H9 (cell line): ENCODE results near the gene CLTCL1. TPM values are rescaled to one million over a fixed set of nuclear protein-coding genes. Genes with fewer than 3 reads are reported as not detected.
"Not testable (repeated sequence)": the region's sequence is repeated elsewhere in the genome, so short reads cannot be mapped to it uniquely, and the experiment has no call there.

Experiments
- DNase-seq: peaks from one replicate; pipeline ENCODE4 v3.0.0-alpha.2; 2017
- H2AFZ ChIP-seq: one replicate; pipeline ENCODE4 v1.6.1; 2013; ENCODE audit warnings: mild to moderate bottlenecking, low read length, control low read depth, moderate library complexity
- H2AK5ac ChIP-seq: 2 replicates; pipeline ENCODE4 v1.6.1; 2013; ENCODE audit warnings: low read length, control low read depth, mixed read lengths; ENCODE audit not compliant: insufficient read length
- H2BK120ac ChIP-seq: one replicate; pipeline ENCODE4 v1.6.1; 2013; ENCODE audit warnings: low read depth, mild to moderate bottlenecking, low read length, control low read depth, inconsistent platforms; ENCODE audit not compliant: poor library complexity, severe bottlenecking
- H2BK12ac ChIP-seq: 2 replicates; pipeline ENCODE4 v1.6.1; 2013; ENCODE audit warnings: low read length, control low read depth, mixed read lengths, low read depth; ENCODE audit not compliant: insufficient read length
- H2BK15ac ChIP-seq: 2 replicates; pipeline ENCODE4 v1.6.1; 2013; ENCODE audit warnings: low read depth, low read length, control low read depth
- H2BK20ac ChIP-seq: one replicate; pipeline ENCODE4 v1.6.1; 2013; ENCODE audit warnings: low read depth, mild to moderate bottlenecking, low read length, control low read depth, inconsistent platforms; ENCODE audit not compliant: poor library complexity, severe bottlenecking
- H2BK5ac ChIP-seq: 2 replicates; pipeline ENCODE4 v1.6.1; 2013; ENCODE audit warnings: low read length, control low read depth, mixed read lengths; ENCODE audit not compliant: insufficient read length
- H3K14ac ChIP-seq: 2 replicates; pipeline ENCODE4 v1.6.1; 2013; ENCODE audit warnings: low read length, control low read depth; ENCODE audit not compliant: insufficient read depth
- H3K18ac ChIP-seq: 2 replicates; pipeline ENCODE4 v1.6.1; 2013; ENCODE audit warnings: low read depth, mild to moderate bottlenecking, mixed read lengths, low read length, control low read depth; ENCODE audit not compliant: insufficient read length
- H3K23ac ChIP-seq: 2 replicates; pipeline ENCODE4 v1.6.1; 2013; ENCODE audit warnings: low read length, control low read depth, mixed read lengths, low read depth; ENCODE audit not compliant: insufficient read length
- H3K23me2 ChIP-seq: 2 replicates; pipeline ENCODE4 v1.6.1; 2013; ENCODE audit warnings: low read depth, mild to moderate bottlenecking, mixed read lengths, low read length, control low read depth; ENCODE audit not compliant: insufficient read length, poor library complexity, severe bottlenecking
- H3K27ac ChIP-seq: 2 replicates; pipeline ENCODE4 v1.5.1; 2013; ENCODE audit warnings: low read length, control low read depth, mixed read lengths, low read depth; ENCODE audit not compliant: insufficient read length
- H3K27me3 ChIP-seq: 2 replicates; pipeline ENCODE4 v1.6.1; 2013; ENCODE audit warnings: low read length, control low read depth, inconsistent platforms; ENCODE audit not compliant: insufficient read depth
- H3K4ac ChIP-seq: 2 replicates; pipeline ENCODE4 v1.6.1; 2013; ENCODE audit warnings: low read depth, mild to moderate bottlenecking, control low read depth, inconsistent platforms, low read length, moderate library complexity
- H3K4me1 ChIP-seq: 2 replicates; pipeline ENCODE4 v1.6.1; 2013; ENCODE audit warnings: low read length, control low read depth, inconsistent platforms; ENCODE audit not compliant: insufficient read depth
- H3K4me2 ChIP-seq: 2 replicates; pipeline ENCODE4 v1.6.1; 2013; ENCODE audit warnings: low read length, control low read depth, mixed read lengths; ENCODE audit not compliant: insufficient read length, insufficient read depth
- H3K56ac ChIP-seq: 2 replicates; pipeline ENCODE4 v1.6.1; 2013; ENCODE audit warnings: low read depth, mild to moderate bottlenecking, mixed read lengths, low read length, control low read depth; ENCODE audit not compliant: insufficient read length
- H3K79me1 ChIP-seq: 2 replicates; pipeline ENCODE4 v1.6.1; 2013; ENCODE audit warnings: low read depth, mild to moderate bottlenecking, moderate library complexity, low read length, control low read depth, inconsistent platforms; ENCODE audit not compliant: insufficient read depth, poor library complexity, severe bottlenecking
- H3K79me2 ChIP-seq: 2 replicates; pipeline ENCODE4 v1.6.1; 2013; ENCODE audit warnings: low read length, control low read depth, inconsistent platforms; ENCODE audit not compliant: insufficient read depth
- H3K9ac ChIP-seq: 2 replicates; pipeline ENCODE4 v1.6.1; 2013; ENCODE audit warnings: low read length, control low read depth, mixed read lengths; ENCODE audit not compliant: insufficient read length; ENCODE audit errors: extremely low read depth
- H3K9me3 ChIP-seq: one replicate; pipeline ENCODE4 v1.6.1; 2013; ENCODE audit warnings: low read depth, low read length, inconsistent platforms; ENCODE audit not compliant: control insufficient read depth
- H3T11ph ChIP-seq: one replicate; pipeline ENCODE4 v1.6.1; 2013; ENCODE audit warnings: mild to moderate bottlenecking, low read length, control low read depth, inconsistent platforms
- H4K20me1 ChIP-seq: one replicate; pipeline ENCODE4 v1.6.1; 2013; ENCODE audit not compliant: control insufficient read depth, insufficient read length, insufficient read depth
- H4K5ac ChIP-seq: 2 replicates; pipeline ENCODE4 v1.6.1; 2013; ENCODE audit warnings: low read depth, mild to moderate bottlenecking, mixed read lengths, low read length, control low read depth; ENCODE audit not compliant: insufficient read length
- H4K8ac ChIP-seq: replicated peaks from 2 replicates; pipeline ENCODE4 v1.6.1; 2013; ENCODE audit warnings: low read length, control low read depth, mixed read lengths, low read depth; ENCODE audit not compliant: insufficient read length
- H4K91ac ChIP-seq: 2 replicates; pipeline ENCODE4 v1.6.1; 2013; ENCODE audit warnings: low read depth, mild to moderate bottlenecking, moderate library complexity, mixed read lengths, low read length, control low read depth; ENCODE audit not compliant: insufficient read length
- H3K27ac Mint-ChIP-seq, 3 experiments: 2 replicates in 2 of 3; 3 replicates in 1 of 3; pipeline ENCODE4 v1.8.0; 2020 to 2021; ENCODE audit warnings: mixed read lengths in 3 of 3, mild to moderate bottlenecking in 1 of 3, moderate library complexity in 1 of 3
- H3K27me3 Mint-ChIP-seq: 2 replicates; pipeline ENCODE4 v1.8.0; 2021; ENCODE audit warnings: low read depth, mild to moderate bottlenecking, moderate library complexity, mixed read lengths
- H3K36me3 Mint-ChIP-seq, 3 experiments: 2 replicates in 2 of 3; 3 replicates in 1 of 3; pipeline ENCODE4 v1.8.0; 2020 to 2021; ENCODE audit warnings: low read depth in 3 of 3, mixed read lengths in 3 of 3; ENCODE audit not compliant: insufficient read depth in 1 of 3
- H3K4me1 Mint-ChIP-seq, 2 experiments: 2 replicates each; pipeline ENCODE4 v1.8.0; 2020; ENCODE audit warnings: mixed read lengths in 2 of 2
- H3K4me3 Mint-ChIP-seq, 2 experiments: 2 replicates in 1 of 2; 3 replicates in 1 of 2; pipeline ENCODE4 v1.8.0; 2020 to 2021; ENCODE audit warnings: mild to moderate bottlenecking in 2 of 2, mixed read lengths in 2 of 2, moderate library complexity in 1 of 2
- H3K9me3 Mint-ChIP-seq, 2 experiments: 2 replicates in 1 of 2; 3 replicates in 1 of 2; pipeline ENCODE4 v1.8.0; 2020; ENCODE audit warnings: mild to moderate bottlenecking in 2 of 2, mixed read lengths in 2 of 2, moderate library complexity in 1 of 2
- WGBS: extraction: QIAGEN DNeasy Blood & Tissue Kit; methylation state at CpG from one replicate; pipeline ENCODE4 v1.1.7; 2013; ENCODE audit warnings: missing lambda C conversion rate, low lambda C conversion rate, mixed read lengths; ENCODE audit not compliant: insufficient read length; ENCODE audit errors: extremely low coverage; 5-methylcytosine and 5-hydroxymethylcytosine counted together
- total RNA-seq: library from RNA; stranded (reverse); gene quantifications from 2 replicates; pipeline ENCODE4 v1.2.1, GENCODE V29; 2021
- TF ChIP-seq, protein P1 (sequence below): fragments of 200-600 bp; sonication (generic); conservative IDR thresholded peaks from 3 replicates; pipeline ENCODE4 v1.8.0; 2021; ENCODE audit warnings: antibody characterized with exemption, mild to moderate bottlenecking

Gene CLTCL1
- total RNA-seq, 1 experiment from 2014 or later, result 11.1 TPM

DNA sequence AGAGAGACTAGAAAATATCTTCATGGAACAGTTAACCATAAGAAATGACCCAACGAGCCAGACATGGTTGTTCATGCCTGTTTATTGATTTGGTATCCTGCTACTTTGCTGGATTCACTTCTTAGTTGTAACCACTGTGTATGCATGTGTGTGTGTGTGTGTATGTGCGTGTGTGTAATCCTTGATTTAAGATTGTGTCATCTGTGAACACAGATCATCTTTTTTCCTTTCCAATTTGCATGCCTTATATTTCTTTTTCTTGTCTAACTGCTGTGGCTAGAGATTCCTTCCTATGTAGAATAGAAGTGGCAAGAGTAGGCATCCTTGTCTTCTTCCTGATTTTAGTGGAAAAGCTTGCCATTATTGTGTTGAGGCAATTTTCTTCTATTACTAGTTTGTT, 16.4 kb upstream of the CLTCL1 start:
- no peak overlapping the region for H2BK12ac ChIP-seq
- Mint-ChIP-seq H3K4me1 (no peaks in the 10 kb centered on the region), H3K36me3 (no peaks in the 10 kb centered on the region; a peak in 1 of 7 replicates), H3K27me3 (no peaks in the 10 kb centered on the region; the same call in none of the 2 replicates), H3K4me3 (no peak overlapping the region), H3K9me3 (peaks cover 3% of the 10 kb centered on the region in 2 experiments; a peak in 2 of 5 replicates), H3K27ac (no peak overlapping the region)
- H3T11ph ChIP-seq, result no peak overlapping the region
- no peak overlapping the region for H2BK15ac ChIP-seq
- H2AFZ ChIP-seq, result no peak overlapping the region
- no peak overlapping the region for H4K5ac ChIP-seq
- no peaks in the 10 kb centered on the region for H3K79me2 ChIP-seq
- H3K27ac ChIP-seq, result no peak overlapping the region
- no peak overlapping the region for H3K23ac ChIP-seq
- H3K4ac ChIP-seq, result no peak overlapping the region
- no peak overlapping the region for H4K91ac ChIP-seq
- H4K20me1 ChIP-seq, result no peaks in the 10 kb centered on the region
- no peak overlapping the region for H2BK120ac ChIP-seq
- no peak overlapping the region for H4K8ac ChIP-seq
- H3K27me3 ChIP-seq, result no peaks in the 10 kb centered on the region
- no peak overlapping the region for H3K9ac ChIP-seq
- DNase-seq, result no peak
- no peak overlapping the region for H3K14ac ChIP-seq
- H3K23me2 ChIP-seq, result no peaks in the 10 kb centered on the region
- H2AK5ac ChIP-seq, result no peak overlapping the region
- TF ChIP-seq, protein P1, sequence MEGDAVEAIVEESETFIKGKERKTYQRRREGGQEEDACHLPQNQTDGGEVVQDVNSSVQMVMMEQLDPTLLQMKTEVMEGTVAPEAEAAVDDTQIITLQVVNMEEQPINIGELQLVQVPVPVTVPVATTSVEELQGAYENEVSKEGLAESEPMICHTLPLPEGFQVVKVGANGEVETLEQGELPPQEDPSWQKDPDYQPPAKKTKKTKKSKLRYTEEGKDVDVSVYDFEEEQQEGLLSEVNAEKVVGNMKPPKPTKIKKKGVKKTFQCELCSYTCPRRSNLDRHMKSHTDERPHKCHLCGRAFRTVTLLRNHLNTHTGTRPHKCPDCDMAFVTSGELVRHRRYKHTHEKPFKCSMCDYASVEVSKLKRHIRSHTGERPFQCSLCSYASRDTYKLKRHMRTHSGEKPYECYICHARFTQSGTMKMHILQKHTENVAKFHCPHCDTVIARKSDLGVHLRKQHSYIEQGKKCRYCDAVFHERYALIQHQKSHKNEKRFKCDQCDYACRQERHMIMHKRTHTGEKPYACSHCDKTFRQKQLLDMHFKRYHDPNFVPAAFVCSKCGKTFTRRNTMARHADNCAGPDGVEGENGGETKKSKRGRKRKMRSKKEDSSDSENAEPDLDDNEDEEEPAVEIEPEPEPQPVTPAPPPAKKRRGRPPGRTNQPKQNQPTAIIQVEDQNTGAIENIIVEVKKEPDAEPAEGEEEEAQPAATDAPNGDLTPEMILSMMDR, result no peak
- no peak overlapping the region for H3K56ac ChIP-seq
- no peaks in the 10 kb centered on the region for H3K79me1 ChIP-seq
- no CpG with 5 or more reads among the region's 2 CpGs for WGBS
- H2BK20ac ChIP-seq, result no peak overlapping the region
- H3K9me3 ChIP-seq, result no peaks in the 10 kb centered on the region
- H3K18ac ChIP-seq, result no peak overlapping the region
- no peaks in the 10 kb centered on the region for H3K4me1 ChIP-seq
- no peak overlapping the region for H3K4me2 ChIP-seq
- H2BK5ac ChIP-seq, result no peak overlapping the region

DNA sequence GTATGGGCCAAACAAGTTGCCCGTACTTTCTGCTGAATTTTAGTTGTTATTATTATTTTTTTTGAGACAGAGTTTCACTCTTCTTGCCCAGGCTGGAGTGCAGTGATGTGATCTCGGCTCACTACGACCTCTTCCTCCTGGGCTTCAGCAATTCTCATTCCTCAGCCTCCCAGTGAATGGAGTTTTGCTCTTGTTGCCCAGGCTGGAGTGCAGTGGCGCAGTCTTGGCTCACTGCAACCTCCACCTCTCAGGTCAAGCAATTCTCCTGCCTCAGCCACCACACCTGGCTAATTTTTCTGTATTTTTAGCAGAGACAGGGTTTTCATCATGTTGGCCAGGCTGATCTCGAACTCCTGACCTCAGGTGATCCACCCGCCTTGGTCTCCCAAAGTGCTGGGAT, 15.0 kb upstream of the CLTCL1 start:
- H3K36me3 Mint-ChIP-seq, H2BK20ac ChIP-seq, H3K23me2 ChIP-seq, DNase-seq, H3K79me2 ChIP-seq, H3T11ph ChIP-seq, H2AK5ac ChIP-seq, H3K9ac ChIP-seq, H2AFZ ChIP-seq, H3K4me1 ChIP-seq, H3K9me3 ChIP-seq, H3K79me1 ChIP-seq, H4K20me1 ChIP-seq, H3K56ac ChIP-seq, H4K91ac ChIP-seq, H2BK5ac ChIP-seq, H2BK12ac ChIP-seq, H3K27ac ChIP-seq, H3K27ac Mint-ChIP-seq, H2BK120ac ChIP-seq, H3K4me2 ChIP-seq, H3K23ac ChIP-seq, H2BK15ac ChIP-seq, H4K8ac ChIP-seq, H3K4me3 Mint-ChIP-seq, H3K27me3 Mint-ChIP-seq, H4K5ac ChIP-seq, H3K9me3 Mint-ChIP-seq, H3K27me3 ChIP-seq, H3K4ac ChIP-seq, H3K18ac ChIP-seq, H3K4me1 Mint-ChIP-seq, H3K14ac ChIP-seq: not testable (repeated sequence)
- no CpG with 5 or more reads among the region's 6 CpGs for WGBS
